Testis (tissue), 3 donors: ENCODE measurements around the gene ZNF394. TPM values are rescaled to one million over a fixed set of nuclear protein-coding genes. Genes with fewer than 3 reads are reported as not detected.

Experiments used
- DNase-seq: peaks from one replicate; pipeline ENCODE4 v3.0.0-alpha.2; 2019
- H3K27ac ChIP-seq, 2 donors: fragments of 200-600 bp; sonication (generic); one replicate each; pipeline ENCODE4 v1.5.1; 2019
- H3K27me3 ChIP-seq: fragments of 200-600 bp; sonication (generic); one replicate; pipeline ENCODE4 v1.5.1; 2019
- H3K36me3 ChIP-seq: fragments of 200-600 bp; sonication (generic); one replicate; pipeline ENCODE4 v1.5.1; 2017; ENCODE audit warnings: low read depth; ENCODE audit errors: missing control alignments
- H3K4me1 ChIP-seq: fragments of 200-600 bp; sonication (generic); one replicate; pipeline ENCODE4 v1.5.1; 2019
- H3K4me3 ChIP-seq, 2 donors: fragments of 200-600 bp; sonication (generic); one replicate each; pipeline ENCODE4 v1.5.1; 2017 to 2019
- H3K9me3 ChIP-seq: fragments of 200-600 bp; sonication (generic); one replicate; pipeline ENCODE4 v1.5.1; 2017
- POLR2A ChIP-seq: fragments of 450-650 bp; IDR thresholded peaks from one replicate; pipeline ENCODE4 v1.6.1; 2017; ENCODE audit warnings: antibody characterized with exemption, mild to moderate bottlenecking, moderate library complexity
- WGBS, 2 donors: methylation state at CpG; one replicate each; pipeline ENCODE4 v1.1.5; 2018; 5-methylcytosine and 5-hydroxymethylcytosine counted together
- intact Hi-C: fragments of 100-400 bp; cut with DNase I; formaldehyde crosslinking; loops from one replicate; pipeline ENCODE4 v1.15.1; 2023; ENCODE audit warnings: low total_unique reads
- polyA plus RNA-seq: library from polyadenylated mRNA; stranded (reverse); fragments of 350-450 nt; fragmentation: Illumina TruSeq; extraction: RNeasy Lipid Tissue Mini Kit (QIAGEN cat#74804); gene quantifications from one replicate; pipeline ENCODE4 v1.2.3, GENCODE V29; 2014; ENCODE audit warnings: low read depth, low replicate concordance; ENCODE audit not compliant: insufficient read depth
- total RNA-seq, 2 donors: library from RNA; depleted of rRNA; stranded (reverse); fragments of >200 nt; gene quantifications; one replicate each; pipeline ENCODE4 v1.2.3, GENCODE V29; 2016
- TF ChIP-seq, protein P1 (sequence below), 3 experiments: fragments of 450-650 bp in 2 of 3; fragments of 200-600 bp in 1 of 3; sonication (generic) in 1 of 3; IDR thresholded peaks; one replicate each; pipeline ENCODE4 v1.5.1; 2016 to 2019; ENCODE audit warnings: antibody characterized with exemption in 3 of 3, mild to moderate bottlenecking in 2 of 3, moderate library complexity in 1 of 3

ZNF394 gene
- total and polyA plus RNA-seq, 3 donors from 2014 or later, result 24.6 to 65.0 (median 45.3) TPM

DNA sequence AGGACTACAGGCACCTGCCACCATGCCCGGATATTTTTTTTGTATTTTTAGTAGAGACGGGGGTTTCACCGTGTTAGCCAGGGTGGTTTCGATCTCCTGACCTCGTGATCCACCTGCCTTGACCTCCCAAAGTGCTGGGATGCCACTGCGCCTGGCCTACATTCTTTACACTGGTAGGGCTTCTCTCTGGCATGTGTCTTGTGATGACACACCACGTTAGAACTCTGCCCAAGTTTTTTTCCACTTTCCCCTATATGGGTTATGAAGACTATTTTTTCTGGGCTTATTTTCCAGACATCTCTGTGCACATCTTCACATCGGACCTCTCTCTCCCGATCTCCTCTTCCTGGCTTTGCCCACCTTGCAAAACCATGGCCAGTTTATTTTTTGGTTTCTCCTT is 41.1 kb upstream of the ZNF394 start:
- no peaks in the 10 kb centered on the region for H3K27me3 ChIP-seq
- intact Hi-C loops, result no loop called here
- H3K4me3 ChIP-seq, result no peak overlapping the region
- H3K27ac ChIP-seq, result no peak overlapping the region
- no peaks in the 10 kb centered on the region for H3K36me3 ChIP-seq
- no peaks in the 10 kb centered on the region for H3K4me1 ChIP-seq
- no peak for TF ChIP-seq POLR2A
- TF ChIP-seq, protein P1, sequence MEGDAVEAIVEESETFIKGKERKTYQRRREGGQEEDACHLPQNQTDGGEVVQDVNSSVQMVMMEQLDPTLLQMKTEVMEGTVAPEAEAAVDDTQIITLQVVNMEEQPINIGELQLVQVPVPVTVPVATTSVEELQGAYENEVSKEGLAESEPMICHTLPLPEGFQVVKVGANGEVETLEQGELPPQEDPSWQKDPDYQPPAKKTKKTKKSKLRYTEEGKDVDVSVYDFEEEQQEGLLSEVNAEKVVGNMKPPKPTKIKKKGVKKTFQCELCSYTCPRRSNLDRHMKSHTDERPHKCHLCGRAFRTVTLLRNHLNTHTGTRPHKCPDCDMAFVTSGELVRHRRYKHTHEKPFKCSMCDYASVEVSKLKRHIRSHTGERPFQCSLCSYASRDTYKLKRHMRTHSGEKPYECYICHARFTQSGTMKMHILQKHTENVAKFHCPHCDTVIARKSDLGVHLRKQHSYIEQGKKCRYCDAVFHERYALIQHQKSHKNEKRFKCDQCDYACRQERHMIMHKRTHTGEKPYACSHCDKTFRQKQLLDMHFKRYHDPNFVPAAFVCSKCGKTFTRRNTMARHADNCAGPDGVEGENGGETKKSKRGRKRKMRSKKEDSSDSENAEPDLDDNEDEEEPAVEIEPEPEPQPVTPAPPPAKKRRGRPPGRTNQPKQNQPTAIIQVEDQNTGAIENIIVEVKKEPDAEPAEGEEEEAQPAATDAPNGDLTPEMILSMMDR (IDR thresholded peaks at IDR 0.05), result no peak
- WGBS, 2 donors, result 85 to 91% methylated on average over 9 of the region's 9 CpGs
- no peak for DNase-seq
- H3K9me3 ChIP-seq, result no peaks in the 10 kb centered on the region

DNA sequence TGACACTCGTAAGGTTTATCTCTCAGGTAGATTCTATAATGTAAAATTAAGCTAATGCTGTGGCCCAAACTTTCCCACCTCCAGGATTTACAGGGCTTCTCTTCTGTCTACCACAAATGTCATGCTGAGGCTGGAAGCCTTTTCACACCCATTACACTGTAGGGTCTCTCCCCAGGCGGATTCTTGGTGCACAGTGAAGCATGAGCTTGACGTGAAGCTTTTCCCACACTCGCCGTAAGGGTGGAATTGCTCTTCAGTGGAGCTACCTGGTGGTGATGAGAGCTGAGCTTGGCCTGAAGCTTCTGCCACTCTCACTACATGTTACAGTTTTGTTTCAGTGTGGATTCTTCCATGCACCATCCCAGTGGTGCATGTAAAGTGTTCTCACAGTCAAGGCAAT is 40.5 kb upstream of the ZNF394 start:
- no peaks in the 10 kb centered on the region for H3K4me1 ChIP-seq
- 88 to 96% methylated on average over 5 of the region's 5 CpGs for WGBS, 2 donors
- DNase-seq, result no peak
- H3K36me3 ChIP-seq, result no peaks in the 10 kb centered on the region
- H3K27me3 ChIP-seq, result no peaks in the 10 kb centered on the region
- TF ChIP-seq POLR2A, result no peak
- TF ChIP-seq, protein P1 (IDR thresholded peaks at IDR 0.05), result no peak
- no peak overlapping the region for H3K4me3 ChIP-seq
- H3K27ac ChIP-seq, result no peak overlapping the region
- intact Hi-C loops, result no loop called here
- no peaks in the 10 kb centered on the region for H3K9me3 ChIP-seq

GRCh38 chr7:99539213-99539811 is 39.2 kb upstream of the ZNF394 start:
- H3K27me3 ChIP-seq, result no peaks in the 10 kb centered on the region
- TF ChIP-seq POLR2A, result no peak
- TF ChIP-seq, protein P1 (IDR thresholded peaks at IDR 0.05), result no peak
- intact Hi-C loops, result no loop called here
- no peaks in the 10 kb centered on the region for H3K9me3 ChIP-seq
- no peak for DNase-seq
- H3K27ac ChIP-seq, result no peak overlapping the region
- WGBS, 2 donors, result 52 to 59% methylated on average over 7 of the region's 7 CpGs
- H3K4me3 ChIP-seq, result no peak overlapping the region
- H3K36me3 ChIP-seq, result no peaks in the 10 kb centered on the region
- H3K4me1 ChIP-seq, result no peaks in the 10 kb centered on the region

DNA sequence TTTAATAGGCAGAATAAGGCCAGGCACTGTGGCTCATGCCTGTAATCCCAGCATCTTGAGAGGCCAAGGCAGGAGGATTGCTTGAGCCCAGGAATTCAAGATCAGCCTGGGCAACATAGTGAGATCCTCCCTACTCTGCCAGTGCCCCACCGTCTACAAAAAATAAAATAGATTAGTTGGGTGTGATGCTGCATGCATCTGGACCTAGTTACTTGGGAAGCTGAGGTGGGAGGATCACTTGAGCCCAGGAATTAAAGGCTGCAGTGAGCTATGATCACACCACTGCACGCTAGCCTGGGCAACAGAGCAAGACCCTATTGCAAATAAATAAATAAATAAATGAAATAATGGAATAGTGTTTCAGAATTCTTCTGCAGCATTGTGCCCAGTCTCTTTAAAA is 35.6 kb upstream of the ZNF394 start:
- no peaks in the 10 kb centered on the region for H3K36me3 ChIP-seq
- H3K9me3 ChIP-seq, result no peaks in the 10 kb centered on the region
- TF ChIP-seq, protein P1 (IDR thresholded peaks at IDR 0.05), result no peak
- TF ChIP-seq POLR2A, result no peak
- H3K27ac ChIP-seq, result no peak overlapping the region
- H3K4me3 ChIP-seq, result no peak overlapping the region
- H3K4me1 ChIP-seq, result no peaks in the 10 kb centered on the region
- WGBS, 2 donors, result 93 to 94% methylated on average over 2 of the region's 2 CpGs
- DNase-seq, result no peak
- intact Hi-C loops, result no loop called here
- no peaks in the 10 kb centered on the region for H3K27me3 ChIP-seq

DNA sequence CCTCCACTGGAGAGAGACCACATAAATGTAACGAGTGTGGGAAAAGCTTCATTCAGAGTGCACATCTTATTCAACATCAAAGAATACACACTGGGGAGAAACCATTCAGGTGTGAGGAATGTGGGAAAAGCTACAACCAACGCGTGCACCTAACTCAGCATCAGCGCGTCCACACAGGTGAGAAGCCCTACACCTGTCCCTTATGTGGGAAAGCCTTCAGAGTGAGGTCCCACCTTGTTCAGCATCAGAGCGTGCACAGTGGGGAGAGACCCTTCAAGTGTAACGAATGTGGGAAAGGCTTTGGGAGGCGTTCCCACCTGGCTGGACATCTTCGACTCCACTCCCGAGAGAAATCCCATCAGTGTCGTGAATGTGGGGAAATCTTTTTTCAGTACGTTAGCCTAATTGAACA is 31.3 kb upstream of the ZNF394 start:
- DNase-seq, result no peak
- Histone ChIP-seq H3K4me3 (no peak overlapping the region), H3K36me3 (no peaks in the 10 kb centered on the region), H3K27ac (no peak overlapping the region), H3K9me3 (no peaks in the 10 kb centered on the region), H3K27me3 (no peaks in the 10 kb centered on the region), H3K4me1 (no peaks in the 10 kb centered on the region)
- 95 to 96% methylated on average over 12 of the region's 12 CpGs for WGBS, 2 donors
- intact Hi-C loops, result no loop called here
- TF ChIP-seq, protein P1 (IDR thresholded peaks at IDR 0.05), result no peak
- TF ChIP-seq POLR2A, result no peak
